NCI-H2171 (cell line): ENCODE measurements around the gene BUD23.
"Not testable (repeated sequence)": the region's sequence is repeated elsewhere in the genome, so short reads cannot be mapped to it uniquely, and the experiment has no call there.

ENCODE experiments used
- DNase-seq: peaks from one replicate; lab custom pipeline; 2025; lab: John Stamatoyannopoulos, UW

The BUD23 gene

DNA sequence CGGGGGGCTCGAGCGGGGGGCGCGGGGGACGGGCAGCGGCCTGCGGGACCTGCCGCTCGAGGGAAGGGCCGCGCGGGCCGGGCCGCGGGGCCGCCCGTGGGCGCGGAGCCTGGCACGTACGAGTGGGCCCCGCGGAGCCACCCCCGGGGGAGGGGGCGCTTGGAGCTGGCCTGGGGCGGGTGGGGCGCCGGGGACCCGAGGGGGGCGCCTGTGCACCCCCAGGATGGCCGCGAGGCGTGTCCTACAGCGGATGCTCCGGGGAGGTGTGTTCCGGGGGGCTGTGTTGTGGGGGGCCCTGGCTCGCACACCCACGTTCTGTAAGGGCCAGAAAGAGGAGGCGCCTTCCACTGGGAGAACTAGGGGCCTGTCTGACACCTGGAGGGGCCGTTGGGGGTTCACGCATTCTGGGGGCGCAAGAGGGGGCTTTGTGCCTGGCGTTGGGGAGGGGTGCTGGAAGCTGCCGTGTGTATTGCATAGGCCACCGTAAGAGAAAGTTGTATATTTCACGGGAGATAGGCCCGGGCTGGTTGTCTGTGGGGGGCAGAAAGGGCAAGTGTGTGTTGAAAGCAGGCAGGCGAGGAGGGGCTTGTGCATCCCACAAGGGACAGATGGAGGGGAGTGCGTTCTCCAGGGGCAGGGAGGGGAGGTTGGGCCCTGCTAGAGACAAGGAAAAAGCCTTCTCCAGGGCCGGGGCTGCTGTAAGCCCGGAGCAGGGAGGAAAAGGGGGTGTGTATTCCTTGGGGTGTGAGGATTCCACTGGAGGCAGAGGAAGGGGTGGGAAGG, 15.1 kb upstream of the BUD23 start:
- DNase-seq: peak; percentile 81

DNA sequence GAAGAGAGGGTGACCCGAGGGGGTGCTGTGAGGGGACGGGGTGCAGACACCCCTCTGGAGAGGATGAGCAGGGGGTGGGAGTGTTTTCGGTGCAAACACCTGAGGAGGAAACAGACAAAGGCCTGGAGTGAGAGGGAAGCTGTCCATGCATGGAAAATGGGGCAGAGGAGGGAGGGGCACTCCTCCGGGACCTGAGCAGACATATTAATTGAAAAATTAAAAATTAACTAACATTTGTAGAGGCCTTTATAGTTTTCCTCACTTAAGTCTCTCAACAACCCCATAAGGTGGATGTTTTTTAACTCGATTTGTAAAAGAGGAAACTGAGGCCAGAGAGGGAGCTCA, 14.5 kb upstream of the BUD23 start:
- DNase-seq: peak; percentile 54

- no peak for DNase-seq
Measured at GRCh38 chr7:73669288-73669701, 14.1 kb upstream of the BUD23 start.

GRCh38 chr7:73669858-73670385, 13.5 kb upstream of the BUD23 start:
- DNase-seq: no peak

GRCh38 chr7:73671322-73671661, 12.1 kb upstream of the BUD23 start:
- DNase-seq: no peak

DNA sequence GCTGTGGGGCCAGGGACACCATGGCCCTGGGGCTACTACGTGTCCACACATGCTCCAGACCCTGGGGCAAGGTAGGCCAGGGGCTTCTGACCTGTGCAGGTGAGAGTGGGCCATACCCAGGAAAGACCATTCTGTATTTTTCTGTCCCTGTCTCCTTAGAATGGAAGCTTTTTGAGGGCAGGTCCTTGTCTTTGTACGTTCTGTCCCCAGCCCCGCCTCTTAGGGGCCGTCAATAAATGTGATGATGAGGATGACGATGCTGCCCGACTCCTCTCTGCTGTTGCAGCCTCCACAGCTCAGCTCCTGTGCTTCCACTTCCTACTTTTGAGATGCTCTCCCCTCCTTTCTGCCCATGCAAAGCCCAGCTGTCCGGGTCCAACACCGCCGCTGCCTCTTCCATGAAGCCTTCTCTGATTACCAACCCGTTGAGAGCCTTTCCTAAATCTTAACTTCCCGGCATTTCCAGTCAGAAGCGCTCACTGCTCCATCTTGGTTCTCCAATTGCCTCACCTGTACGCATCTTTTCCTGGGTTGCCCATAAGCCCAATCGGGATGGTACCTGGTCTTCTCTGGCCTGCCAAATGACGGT, 11.4 kb upstream of the BUD23 start:
- no peak for DNase-seq

DNA sequence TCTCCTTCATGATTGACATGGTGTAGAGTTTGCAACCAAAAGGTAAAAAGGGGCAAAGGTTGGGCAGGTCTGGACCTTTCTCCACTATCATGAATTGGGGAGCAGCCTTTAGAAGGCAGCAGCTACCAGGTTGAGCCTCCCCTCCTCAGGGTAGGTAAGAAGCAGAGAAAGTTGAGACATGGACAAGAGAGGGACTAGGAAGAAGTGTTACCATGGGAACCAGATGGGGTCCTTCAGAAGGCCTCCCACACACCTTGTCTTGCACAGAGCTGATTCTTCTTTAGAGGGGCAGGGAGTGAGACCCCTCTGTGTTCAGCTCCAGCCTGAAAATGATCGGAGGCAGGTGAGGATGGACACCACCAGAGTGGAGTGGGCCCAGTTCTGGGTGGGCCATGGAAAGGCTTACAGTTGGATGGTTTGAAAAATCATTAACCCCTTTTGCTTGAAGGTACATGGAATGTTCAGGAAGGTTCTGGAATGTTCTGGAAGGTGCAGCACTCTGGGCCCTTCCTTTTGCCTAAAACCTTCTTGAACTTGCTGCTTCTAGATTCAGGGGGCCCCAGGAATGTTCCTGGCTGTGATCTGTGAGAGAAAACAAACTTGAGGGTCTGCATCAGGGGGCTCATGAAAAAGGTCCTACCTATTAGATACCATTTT, 8.8 kb upstream of the BUD23 start:
- no peak for DNase-seq

- DNase-seq: not testable (repeated sequence)
Measured at GRCh38 chr7:73676062-73676461, 7.3 kb upstream of the BUD23 start.

DNA sequence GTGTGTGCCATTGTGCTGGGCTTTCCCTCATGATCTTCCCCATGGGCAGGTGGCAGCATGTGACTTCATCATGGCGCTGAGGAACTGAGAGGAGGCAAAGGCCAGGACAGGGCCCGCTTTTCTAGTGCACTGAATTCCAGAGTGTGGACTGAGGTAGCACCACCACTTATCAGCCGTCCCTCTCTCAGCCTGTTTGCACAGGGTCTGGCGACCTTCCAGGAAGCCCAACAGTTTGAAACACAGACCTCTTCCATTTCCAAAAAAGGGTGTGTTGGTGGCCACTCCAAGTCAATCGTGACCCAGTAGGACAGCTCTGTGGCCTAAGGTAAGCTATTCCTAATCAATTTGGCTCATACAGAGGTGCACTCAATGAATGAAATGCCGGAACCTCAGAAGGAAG, 4.5 kb upstream of the BUD23 start:
- no peak for DNase-seq

DNA sequence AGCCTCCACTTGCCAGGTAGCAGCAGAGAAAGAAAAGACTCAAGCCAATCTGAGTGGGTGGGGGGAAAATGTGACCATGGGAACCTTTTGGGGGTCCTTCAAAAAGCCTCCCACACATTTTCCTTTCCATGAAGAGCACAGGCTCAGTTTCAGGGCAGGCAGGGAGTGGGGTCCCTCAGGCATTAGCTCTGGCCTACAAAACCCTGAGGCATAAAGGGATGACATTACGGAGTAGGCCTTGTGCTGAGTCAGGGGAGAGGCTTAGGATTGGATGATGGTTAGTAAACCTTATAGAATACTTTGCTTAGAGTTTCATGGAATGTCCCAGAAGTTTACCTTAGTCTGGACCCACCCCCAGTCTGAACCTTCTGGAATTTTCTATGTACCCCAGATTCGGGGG, 3.7 kb upstream of the BUD23 start:
- no peak for DNase-seq

DNA sequence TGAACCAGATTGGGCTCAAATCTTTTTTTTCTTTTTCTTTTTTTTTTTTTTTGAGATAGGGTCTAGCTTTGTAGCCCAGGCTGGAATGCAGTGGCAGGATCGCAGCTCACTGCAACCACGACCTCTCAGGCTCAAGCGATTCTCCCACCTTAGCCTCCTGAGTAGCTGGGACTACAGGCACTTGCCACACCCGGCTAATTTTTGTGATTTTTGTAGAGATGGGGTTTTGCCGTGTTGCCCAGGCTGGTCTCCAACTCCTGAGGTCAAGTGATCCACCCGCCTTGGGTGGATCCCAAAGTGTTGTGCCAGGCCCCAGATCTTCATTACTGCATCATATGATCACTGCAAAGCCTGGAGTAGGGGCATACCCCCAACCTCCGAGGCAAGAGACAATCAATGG, 2.9 kb upstream of the BUD23 start:
- DNase-seq: no peak

DNA sequence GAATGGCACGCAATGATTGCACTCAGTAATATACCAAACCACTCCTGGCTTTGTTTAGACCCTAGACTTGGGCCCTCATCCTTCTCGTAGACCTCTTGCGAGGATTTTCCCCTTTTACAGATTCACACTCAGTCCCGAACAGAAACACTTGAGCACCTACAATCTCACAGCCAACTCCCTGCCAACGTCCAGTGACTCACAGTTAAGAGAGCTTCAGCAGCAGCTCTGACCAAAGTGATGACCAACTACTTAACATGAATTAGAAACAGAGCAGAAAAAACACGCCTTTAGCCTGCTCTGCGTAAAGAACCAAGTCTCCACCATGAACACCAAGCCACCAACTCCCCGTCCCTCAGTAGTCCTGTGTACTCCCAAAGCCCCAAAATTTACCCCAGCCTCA, 2.4 kb upstream of the BUD23 start:
- DNase-seq: no peak

DNA sequence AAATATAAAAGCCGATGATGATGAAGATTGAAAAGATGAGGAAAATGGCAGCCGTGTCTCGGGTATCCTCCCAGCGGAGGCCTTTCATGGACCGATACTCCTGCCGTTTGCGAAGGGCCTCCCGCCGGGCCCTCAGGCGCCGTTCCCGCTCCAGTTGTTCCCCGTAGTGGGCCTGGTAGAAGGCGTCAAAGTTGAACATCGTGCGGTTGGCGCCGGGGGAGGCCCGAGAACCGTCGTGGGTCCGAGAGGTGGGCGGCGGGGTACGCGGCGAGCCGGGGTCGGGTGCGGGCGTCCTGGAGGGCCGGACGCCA, 697 bp upstream of the BUD23 start:
- no peak for DNase-seq

GRCh38 chr7:73683788-73684693, 644 bp downstream of the BUD23 start:
- no peak for DNase-seq

GRCh38 chr7:73685311-73685710, 1.9 kb downstream of the BUD23 start:
- DNase-seq: no peak

GRCh38 chr7:73688288-73688687, 4.9 kb downstream of the BUD23 start:
- no peak for DNase-seq

DNA sequence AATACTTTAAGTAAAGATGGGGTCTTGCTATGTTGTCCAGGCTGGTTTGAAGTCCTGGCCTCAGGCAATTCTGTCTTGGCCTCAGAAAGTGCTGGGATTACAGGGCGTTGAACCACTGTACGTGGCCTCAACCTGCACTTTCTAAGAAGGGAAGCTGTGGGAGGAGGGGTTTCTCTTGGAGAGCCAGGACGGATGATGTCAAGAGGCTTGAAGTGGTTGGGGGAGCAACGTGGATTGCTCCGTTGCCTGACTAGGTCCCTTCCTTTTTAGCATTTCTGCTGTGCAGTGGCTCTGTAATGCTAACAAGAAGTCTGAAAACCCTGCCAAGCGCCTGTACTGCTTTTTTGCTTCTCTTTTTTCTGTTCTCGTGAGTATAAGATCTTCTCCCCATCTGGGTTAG, 7.2 kb downstream of the BUD23 start:
- no peak for DNase-seq

DNA sequence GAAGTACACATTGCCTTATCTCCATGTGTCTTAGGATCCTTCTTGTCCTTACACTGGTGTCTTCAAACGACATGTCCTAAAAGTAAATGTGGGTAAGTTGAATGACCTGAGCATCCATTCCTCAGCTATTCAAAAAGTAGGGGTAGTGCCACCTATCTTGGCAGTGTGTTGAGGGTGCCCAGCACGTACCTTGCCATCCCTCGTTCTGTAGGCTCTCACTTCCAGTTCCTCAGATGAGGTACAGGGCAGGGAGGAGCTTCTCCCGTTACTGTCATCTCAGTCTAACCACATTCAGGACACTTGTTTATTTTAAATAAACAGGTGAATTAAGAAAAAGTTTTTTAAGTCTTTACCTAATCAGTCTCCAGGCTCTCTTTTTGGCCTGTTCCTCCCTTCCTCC, 13.0 kb downstream of the BUD23 start:
- no peak for DNase-seq

GRCh38 chr7:73698410-73698809, 15.0 kb downstream of the BUD23 start:
- no peak for DNase-seq

- no peak for DNase-seq
Measured at GRCh38 chr7:73699370-73700068, 16.1 kb downstream of the BUD23 start.

- DNase-seq: peak; percentile 39
Measured at GRCh38 chr7:73700069-73700423, 16.6 kb downstream of the BUD23 start.

DNA sequence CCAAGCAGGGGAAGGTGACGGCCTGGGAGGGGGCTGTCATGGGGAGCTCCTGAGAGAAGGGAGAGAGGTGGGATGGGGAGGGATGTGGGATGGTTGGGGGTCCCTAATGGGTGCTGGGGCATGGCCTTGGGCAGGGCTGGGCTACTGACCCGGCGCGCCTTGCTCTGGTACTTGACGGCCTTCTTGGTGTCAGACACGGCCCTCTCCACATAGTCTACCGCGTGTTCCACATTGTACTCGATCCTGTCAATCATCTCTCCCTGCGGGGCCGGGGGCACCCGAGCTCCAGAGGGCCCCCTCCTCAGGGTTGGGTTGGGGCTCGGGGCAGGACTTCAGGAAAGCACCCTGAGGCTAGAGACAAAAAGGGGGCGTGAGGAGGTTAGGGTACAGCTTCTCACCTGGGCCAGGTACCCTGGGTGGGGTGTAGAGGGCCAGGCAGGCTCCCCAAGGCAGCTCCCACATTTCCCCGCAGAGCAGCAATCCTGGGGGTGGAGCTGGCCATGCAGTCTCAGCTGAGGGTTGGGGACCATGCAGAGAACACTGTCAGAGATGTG, 17.3 kb downstream of the BUD23 start:
- no peak for DNase-seq
